ENCODE data around the gene KLHDC4.
"Not testable (repeated sequence)": the region's sequence is repeated elsewhere in the genome, so short reads cannot be mapped to it uniquely, and the experiment has no call there.

KLHDC4 gene

DNA sequence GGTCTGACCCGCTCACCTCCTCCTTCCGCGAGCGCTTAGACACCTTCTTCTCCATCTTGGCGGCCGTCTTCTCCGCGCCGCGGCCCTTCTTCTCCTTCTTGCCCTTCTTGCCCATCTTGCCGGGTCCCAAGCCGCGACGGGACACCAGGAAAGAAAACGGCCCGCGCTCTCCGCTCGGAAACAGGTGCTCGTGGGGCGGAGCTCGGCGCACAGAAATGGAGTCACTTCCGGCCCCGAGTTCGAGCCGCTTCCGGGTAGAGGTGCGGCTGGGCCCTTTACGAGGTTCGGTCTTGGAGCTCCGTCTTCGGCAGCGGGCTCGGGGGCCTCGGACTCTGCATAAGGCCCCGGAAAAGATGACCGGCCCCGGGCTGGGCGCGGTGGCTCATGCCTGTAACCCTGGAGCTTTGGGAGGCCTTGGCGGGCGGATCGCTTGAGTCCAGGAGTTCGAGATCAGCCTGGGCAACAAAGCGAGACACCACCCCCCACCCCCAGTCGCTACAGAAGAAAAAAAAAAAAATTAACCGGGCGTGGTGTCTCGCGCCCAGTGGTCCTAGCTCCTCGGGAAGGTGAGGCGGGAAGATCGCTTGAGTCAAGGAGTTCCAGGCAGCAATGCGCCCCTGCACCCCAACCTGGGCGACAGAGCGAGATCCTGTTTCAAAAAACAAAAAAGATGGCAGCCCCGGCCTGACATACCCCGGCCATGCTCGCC is at the start of gene KLHDC4:
KLHDC4 (minus strand) TSS at position 211 of the 709 bp plus-strand sequence; CDS start at position 115, 96 bp downstream.
- DNase-seq (ENCODE audit: low read depth) = peak; percentile 87

DNA sequence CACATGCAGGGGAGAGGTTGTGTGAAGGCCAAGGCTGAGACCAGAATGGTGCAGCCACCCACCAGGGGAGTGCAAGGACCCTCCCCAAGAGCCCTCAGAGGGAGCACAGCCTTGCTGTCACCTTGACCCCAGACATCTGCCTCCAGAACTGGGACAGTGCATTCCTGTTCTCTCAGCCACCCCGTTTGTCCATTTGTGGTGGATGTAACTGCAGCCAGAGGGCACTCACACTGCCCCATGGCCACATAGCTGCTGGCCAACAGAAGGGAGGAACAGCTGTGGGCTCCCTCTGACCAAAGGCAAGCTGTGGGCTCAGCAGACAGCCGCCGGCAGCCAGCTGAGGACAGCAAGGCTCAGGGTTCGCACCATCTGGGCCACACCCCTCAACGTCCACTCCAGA is 49.8 kb upstream of the KLHDC4 start:
- no peak for DNase-seq (ENCODE audit: low read depth)

DNA sequence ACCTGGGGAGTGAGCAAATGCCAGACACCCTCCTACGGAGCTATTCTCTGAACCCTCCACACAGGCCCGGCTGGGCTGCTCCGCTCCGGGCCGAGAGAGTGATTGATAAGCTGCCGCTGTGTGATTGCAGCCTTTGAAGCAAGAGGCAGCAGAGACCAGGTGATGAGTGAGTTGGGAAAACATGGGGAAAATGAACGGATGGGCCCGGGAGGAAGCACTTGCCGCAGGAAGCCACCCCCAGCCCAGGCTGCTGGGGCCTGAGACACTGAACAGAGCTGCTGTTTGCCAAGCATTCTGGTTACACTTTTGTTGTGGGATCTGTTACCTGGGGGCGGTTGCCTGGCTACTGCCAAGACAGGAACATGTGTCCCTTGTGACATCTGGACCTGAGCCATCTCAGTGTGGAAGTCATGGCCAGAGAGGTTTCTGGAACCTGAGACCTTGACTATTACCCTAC is 46.4 kb upstream of the KLHDC4 start:
- DNase-seq (ENCODE audit: low read depth) = no peak

DNA sequence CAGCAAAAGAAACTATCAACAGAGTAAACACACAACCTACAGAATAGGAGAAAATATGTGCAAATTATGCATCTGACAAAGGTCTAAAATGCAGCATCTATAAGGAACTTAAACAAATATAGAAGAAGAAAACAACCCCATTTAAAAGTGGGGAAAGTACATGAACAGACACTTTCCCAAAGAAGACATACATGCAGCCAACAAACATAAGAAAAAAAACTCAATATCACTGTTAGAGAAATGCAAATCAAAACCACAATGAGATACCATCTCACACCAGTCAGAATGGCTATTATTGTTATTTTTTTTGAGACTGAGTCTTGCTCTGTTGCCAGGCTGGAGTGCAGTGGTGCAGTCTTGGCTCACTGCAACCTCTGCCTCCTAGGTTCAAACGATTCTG is 45.7 kb upstream of the KLHDC4 start:
- not testable (repeated sequence) for DNase-seq (ENCODE audit: low read depth)

DNA sequence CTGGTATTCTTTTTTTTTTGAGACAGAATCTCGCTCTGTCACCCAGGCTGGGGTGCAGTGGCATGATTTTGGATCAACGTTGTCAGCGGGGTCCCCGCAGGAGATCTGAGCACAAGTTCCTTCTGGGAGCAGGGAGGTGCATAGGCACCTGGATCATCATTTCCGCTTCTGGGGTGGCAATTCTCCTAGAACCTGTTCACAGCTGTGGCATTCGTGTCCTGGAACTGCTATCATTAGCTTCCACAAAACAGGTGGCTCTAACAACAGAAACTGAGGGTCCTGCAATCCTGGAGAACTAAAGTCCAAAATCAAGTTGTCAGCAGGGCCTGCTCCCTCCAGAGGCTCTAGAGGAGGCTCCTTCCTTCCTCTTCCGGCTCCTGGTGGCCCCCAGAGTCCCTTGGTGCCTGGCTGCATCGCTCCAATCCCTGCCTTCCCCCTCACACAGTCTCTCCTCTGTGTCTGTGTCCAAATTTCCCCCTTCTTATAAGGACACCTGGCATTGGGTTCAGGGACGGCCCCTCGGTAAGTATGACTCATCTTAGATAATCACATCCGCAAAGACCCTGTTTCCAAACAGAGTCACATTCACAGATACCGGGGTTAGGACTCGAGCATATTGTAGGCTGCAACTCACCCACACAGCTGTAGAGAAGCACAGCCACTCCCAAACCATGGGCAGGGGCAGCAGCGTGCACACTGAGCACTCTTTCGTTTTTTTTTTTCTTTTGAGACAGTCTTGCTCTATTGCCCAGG is 43.5 kb upstream of the KLHDC4 start:
- no peak for DNase-seq (ENCODE audit: low read depth)

DNA sequence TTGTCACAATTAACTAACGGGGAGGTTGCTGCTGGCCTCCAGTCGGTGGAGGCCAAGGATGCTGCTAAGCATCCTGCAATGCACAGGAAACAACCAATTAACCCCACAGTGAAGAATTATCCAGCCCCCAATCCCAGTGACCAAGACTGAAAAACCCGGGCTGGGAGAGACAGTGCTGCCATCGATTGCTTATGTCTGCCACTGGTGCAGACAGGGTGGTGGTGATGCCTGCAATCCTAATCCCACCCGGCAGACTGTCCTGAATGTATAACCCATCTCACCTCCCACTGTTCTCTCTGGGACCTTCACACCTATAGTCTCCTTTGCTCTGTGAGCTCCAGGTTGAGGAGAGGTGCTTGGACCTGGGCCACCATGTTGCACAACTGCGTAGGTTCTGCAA is 42.3 kb upstream of the KLHDC4 start:
- no peak for DNase-seq (ENCODE audit: low read depth)

DNA sequence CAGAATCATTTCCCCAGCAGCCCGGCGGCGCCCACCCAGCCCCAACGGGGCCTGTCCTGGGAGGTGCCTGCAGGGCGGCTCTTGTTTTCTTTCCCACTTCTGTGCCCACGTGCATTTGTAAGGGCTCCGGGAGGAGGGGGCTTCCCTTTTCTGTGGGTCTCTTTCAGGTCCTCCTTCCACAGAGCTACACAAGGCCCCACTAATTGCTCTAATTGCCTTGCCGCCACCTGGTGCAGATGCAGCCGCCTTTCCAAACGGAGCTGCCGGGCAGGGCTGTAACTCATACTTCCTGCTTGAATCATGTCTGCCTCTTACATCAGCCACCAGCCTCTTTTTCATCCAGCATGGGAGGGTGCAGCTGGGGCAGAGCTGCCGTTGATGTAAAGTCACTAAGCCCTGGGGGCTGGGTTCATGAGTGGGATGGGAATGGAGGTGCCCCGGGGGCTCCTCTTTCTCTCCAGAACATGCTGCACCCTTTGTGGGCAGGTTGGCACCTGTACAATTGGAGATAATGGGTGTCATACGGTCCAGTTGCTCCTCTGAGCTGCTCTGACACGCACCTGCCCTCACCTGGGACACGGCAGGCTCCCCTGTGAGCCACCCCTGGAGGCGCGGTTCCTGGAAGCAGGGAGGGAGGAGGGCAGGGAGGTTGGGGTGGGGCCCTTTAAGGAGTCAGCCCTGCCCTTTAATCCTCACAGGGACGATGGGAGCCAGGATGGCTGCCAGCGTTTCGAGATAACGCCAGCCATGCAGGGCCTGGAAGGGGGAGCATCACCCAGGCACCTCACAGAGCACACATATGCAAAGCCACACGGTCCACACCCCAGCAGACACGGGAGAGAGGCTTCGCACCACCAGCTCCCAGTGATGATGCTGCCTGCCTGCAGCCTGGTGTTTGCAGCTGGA is 41.1 kb upstream of the KLHDC4 start:
- peak; percentile 25 for DNase-seq (ENCODE audit: low read depth)

DNA sequence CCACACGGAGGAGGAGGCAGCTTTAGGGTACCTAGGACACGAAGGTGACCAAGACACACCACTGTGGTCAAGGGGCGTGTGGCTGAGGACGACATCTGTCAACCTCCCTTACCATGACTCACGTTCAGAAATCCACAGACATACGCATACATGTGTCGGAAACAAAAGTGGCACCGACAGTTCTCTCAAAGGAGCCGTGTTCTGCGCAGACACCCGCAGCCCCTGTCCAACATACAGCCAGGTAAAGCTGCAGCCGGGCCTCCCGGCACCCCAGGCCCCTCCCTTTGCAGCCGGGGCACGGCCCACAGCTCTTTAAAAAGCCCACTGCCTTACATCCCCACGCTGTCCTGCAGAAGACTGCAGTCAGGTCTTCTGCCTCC is 40.5 kb upstream of the KLHDC4 start:
- DNase-seq (ENCODE audit: low read depth) = no peak

DNA sequence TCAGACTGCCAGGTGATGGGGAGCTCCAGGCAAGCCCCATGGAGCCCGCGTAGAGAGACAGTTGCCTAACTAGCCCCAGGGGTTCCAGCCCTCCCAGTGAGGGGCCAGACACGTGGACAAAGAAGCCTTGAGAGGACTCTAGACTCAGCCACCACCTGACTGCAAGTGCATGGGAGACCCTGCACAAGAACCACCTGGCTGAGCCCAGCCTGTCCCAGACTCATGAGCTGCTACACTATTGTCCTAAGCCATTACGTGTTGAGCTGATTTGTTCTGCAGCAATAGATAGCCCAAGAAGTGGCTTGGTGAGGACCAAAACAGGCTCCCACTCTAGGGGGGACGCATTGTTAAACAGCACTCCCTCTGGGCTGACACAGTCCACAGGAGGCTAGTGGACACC is 37.6 kb upstream of the KLHDC4 start:
- DNase-seq (ENCODE audit: low read depth) = no peak

DNA sequence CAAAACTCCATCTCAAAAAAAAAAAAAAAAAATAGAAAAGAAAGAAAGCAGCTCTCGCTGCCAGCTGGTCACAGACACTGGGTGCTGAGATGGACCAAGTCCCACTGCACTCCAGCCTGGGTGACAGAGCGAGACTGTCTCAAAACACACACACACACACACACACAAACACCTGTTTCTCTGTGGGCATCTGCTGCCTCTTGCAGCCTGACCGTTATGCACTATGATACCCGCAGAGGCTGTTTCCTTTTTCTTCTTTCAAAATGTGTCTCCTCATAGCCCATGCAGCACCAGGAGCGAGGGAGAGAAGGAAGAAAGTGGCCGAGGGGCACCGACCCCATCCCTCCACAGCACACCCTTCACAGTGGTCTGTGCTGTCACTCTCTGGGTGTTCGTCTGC is 36.9 kb upstream of the KLHDC4 start:
- no peak for DNase-seq (ENCODE audit: low read depth)

DNA sequence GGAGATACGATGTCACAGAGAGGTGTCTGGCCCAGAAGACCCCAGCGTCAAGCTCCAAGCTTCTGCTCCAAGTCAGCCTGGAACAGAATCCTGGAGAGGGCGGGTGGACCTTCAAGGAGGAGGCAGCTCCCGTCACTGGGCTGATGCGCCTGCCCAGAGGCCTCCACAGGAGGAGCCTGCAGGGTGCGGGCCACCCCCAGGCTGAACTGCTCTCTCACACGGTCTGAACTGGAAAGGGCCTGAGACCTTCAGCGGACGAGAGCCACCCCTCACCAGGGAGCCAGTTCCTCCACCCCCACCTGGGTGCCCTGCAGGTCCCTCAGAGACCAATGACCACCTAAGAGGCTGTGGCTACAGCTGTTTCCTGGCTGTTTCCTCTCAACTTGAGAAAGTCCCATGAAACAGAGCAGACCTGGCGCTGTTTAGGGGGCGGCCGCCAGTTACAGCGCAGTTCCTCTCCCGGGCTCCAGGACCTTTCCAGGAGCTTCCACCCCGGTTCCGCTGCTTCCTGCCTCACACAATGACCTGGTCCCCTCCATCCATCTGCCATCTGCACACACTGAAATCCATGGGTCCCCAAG is 36.0 kb upstream of the KLHDC4 start:
- DNase-seq (ENCODE audit: low read depth) = no peak

DNA sequence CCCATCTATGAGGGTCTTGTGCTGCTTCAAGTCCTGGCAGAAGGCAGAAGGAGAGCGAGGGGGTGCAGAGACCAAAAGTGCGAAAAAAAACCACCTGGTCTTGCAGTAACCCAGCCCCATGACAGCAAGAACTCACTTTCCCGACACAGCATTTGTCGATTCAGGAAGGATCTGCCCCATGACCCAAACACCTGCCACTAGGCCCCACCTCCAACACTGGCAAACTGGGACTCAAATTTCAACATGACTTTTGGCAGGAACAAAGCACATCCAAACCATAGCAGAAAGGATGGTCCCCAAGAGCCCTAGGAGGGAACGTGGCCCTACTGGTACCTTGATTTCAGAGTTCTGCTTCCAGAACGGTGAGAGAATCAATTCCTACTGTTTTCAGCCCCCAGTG is 34.7 kb upstream of the KLHDC4 start:
- DNase-seq (ENCODE audit: low read depth) = no peak

DNA sequence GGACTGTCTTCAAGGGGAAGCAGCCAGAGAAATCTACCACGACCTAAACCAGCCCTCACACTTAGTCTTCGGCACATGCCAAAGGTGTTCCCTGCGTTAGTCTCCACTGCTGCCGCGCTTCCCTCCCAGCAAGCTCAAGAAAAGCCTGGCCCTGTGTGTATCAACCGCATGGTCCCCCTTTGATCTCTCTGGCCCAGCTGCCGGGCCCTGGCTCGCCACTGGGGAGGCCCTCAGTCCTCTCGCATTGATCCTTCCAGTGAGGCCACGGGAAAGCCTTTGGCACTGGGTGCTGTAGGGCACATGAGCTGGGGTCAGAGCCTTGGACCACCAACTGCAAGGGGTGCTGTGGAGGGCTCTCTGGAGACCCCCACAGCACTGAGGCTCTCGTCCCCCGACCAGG is 29.6 kb upstream of the KLHDC4 start:
- no peak for DNase-seq (ENCODE audit: low read depth)

DNA sequence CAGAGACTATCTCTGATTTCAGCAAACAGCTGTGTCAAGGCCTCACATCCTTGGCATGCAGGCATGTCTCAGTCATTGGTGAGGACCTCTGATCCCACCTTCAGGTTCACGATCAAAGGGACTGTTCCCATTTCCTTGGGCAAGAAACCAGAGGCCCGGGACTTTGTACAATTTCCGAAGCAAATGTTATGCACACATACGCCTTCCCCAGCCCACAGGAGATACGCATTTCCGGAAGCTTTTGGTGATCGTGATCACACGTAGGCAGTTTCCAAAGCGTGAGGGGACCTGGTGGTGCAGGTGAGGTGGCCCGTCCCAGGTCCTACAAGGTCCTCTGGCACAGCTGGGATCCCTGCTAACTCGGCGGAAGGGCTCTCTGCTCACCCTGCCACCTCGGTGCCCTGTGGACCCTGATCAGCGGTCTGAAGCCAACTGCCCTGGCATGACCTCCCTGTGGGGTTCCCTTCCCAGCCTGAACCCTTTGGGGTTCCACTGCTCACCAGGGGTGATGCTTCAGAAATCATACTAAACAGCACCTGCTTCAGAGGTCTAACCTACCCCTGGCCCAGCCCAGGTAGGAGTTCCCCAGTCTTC is 28.8 kb upstream of the KLHDC4 start:
- no peak for DNase-seq (ENCODE audit: low read depth)

DNA sequence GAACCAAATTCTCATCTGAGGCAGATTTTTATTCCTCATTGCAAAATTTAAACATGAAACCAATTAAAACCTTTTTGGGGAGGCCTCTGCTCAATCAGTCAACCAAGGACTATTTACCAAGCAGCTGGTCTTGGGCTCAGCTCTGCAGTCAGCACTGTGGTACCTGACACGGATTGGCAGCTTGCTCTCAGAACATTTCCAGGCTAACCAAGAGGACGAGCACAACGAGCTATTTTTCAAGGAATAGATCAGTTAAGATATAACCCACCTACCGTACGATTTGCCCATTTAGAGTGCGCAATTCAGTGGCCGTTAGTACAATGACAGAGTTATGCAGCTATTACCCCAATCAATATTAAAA is 26.4 kb upstream of the KLHDC4 start:
- no peak for DNase-seq (ENCODE audit: low read depth)

DNA sequence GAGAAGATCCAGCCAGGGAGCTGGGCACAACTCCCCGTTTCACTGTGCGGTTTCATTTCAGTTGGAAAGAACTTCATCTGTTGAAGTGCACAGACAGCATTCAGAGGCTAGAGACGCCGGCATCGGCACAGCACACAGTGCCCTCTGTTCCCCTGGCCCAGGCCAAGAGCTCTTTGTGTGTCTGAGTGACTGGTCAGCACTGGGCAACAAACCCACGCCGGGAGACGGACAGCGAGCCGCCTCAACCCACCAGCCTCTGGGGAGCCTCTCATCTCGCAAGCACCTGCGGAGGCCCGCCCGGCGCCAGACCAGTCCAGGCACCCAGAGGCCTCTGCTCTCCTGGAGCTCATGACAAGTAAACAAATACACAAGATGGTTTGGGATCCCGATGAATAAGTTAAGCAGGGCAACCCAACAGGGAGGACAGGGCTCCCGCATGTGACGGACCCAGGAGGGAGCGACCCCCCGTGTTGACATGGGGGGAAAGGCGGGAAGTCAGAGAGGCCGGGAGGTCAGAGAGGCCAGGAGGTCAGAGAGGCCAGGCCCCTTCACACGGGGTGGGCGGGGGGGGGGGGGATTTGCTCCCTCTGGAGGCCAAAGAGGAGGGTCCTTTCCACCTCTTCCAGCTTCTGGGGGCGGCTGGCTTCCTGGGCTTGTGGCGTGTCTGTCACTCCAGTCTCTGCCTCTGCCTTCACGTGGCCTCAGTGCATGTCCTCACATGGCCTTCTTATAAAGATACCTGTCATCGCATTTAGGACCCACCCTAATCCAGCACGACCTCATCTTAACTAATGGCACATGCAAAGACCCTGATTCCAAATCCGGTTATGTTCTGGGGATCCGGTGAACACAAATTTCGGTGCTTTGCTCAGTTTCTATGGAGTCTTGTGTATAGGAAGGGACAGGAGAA is 25.8 kb upstream of the KLHDC4 start:
- no peak for DNase-seq (ENCODE audit: low read depth)

DNA sequence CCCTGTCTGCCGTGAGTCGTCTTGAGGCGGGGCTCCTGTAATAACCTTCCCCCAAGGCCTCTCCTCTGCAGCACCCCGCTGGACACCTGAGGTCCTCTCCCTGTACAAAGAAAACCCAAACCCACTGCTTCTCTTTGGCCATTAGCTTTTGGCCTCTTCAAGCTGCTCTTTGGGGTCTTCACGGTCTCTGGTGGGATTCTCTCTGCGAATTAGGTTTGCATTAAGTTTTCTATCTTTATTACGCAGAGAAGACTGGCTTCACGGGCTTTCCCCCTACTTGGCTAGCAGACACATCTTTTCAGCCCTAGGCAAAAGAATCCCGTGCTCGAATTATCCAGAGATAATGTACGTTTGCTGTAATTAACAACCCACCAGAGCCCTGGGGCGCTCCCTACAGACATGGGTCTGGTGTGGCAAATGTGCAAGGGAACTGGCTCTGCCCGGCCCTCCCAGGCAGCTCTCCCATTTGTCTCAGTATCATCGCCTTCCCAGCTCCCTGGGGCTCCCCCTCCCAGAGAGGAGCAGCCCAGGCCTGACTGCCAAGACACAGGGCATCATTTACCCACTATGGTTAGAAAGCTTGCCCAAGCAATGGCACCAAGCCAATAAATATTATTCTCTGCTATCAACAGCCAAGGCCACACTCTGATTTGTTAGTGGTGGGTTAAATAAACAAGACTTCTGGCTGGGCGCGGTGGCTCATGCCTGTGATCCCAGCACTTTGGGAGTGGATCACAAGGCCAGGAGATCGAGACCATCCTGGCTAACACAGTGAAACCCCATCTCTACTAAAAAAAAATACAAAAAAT is 24.7 kb upstream of the KLHDC4 start:
- DNase-seq (ENCODE audit: low read depth) = no peak

DNA sequence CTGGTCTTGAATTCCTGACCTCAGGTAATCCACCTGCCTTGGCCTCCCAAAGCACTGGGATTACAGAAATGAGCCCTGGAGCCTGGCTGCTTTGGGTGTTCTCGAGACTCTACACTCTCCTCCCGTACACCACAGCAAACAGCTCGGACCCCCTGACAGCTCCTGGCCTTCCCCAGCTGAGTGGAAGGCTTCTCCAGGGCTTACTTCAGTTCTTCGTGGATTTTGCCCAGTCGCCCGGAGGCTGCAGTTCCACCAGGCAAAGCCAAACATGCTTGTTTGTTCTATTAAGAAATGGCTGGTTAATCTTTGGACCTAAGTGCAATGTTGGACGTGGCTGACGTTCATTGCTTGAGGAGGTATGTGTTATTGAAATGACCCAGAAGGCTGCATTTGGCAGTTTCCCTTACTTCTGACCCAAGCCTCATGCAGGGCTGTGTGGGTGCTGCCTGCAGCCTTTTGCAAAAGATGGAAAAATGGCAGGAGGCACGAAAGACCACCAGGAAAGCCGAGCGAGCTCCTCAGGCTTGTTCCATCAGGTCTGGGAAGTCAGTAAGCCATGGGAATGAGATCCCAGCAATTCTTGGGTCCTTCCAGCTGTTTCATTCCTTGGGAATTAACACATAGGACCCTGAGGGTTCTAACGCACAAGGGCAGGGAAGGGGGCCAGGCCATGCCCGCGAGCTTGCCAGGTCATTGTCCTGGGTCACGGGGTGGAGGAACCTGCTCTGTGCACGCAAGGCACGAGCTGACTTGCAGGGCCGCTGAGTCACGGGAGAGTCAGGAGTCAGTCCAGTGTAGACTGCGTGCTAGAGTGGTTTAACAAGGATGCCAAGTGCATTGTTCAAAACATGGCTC is 23.9 kb upstream of the KLHDC4 start:
- DNase-seq (ENCODE audit: low read depth) = no peak

Measured in stimulated activated CD8-positive, alpha-beta memory T cell treated with anti-CD3 and anti-CD28 coated beads, Interleukin-7, amount 100 ng/mL, for 24 hours (primary cell).